Astrocyte (in vitro differentiated cells and primary cell): ENCODE data around the gene SLC30A10. TPM values are rescaled to one million over a fixed set of nuclear protein-coding genes. Genes with fewer than 3 reads are reported as not detected.

Experiments
- DNase-seq: peaks from one replicate; pipeline ENCODE4 v3.0.0-alpha.2; 2010; ENCODE audit warnings: low read depth
- FAIRE-seq: peaks from 2 replicates; lab custom pipeline; 2011; peaks lifted over from hg19 to GRCh38; lab: Jason Lieb, UNC
- H2AFZ ChIP-seq: 2 replicates; pipeline ENCODE4 v1.6.0; 2012; ENCODE audit warnings: low read depth, low read length, inconsistent platforms
- H3K27ac ChIP-seq: 2 replicates; pipeline ENCODE4 v1.5.1; 2011; ENCODE audit warnings: low read depth, low read length, inconsistent platforms
- H3K27me3 ChIP-seq: 2 replicates; pipeline ENCODE4 v1.6.0; 2011; ENCODE audit warnings: low read length, inconsistent platforms; ENCODE audit not compliant: insufficient read depth
- H3K36me3 ChIP-seq: 2 replicates; pipeline ENCODE4 v1.5.1; 2011; ENCODE audit warnings: low read length, inconsistent platforms; ENCODE audit not compliant: insufficient read depth
- H3K4me1 ChIP-seq: 2 replicates; pipeline ENCODE4 v1.5.1; 2011; ENCODE audit warnings: low read length, inconsistent platforms; ENCODE audit not compliant: insufficient read depth
- H3K4me2 ChIP-seq: 2 replicates; pipeline ENCODE4 v1.6.0; 2012; ENCODE audit warnings: low read length, inconsistent platforms
- H3K4me3 ChIP-seq: 2 replicates; pipeline ENCODE4 v1.5.1; 2011; ENCODE audit warnings: low read depth, mild to moderate bottlenecking, low read length, inconsistent platforms; ENCODE audit not compliant: insufficient read depth
- H3K79me2 ChIP-seq: 2 replicates; pipeline ENCODE4 v1.6.0; 2012; ENCODE audit warnings: mild to moderate bottlenecking, low read length, inconsistent platforms; ENCODE audit not compliant: insufficient read depth
- H3K9ac ChIP-seq: 2 replicates; pipeline ENCODE4 v1.6.0; 2012; ENCODE audit warnings: mild to moderate bottlenecking, low read length, inconsistent platforms
- H3K9me3 ChIP-seq: 2 replicates; pipeline ENCODE4 v1.5.1; 2012; ENCODE audit warnings: low read depth, mild to moderate bottlenecking, low read length, inconsistent platforms; ENCODE audit not compliant: insufficient read depth
- H4K20me1 ChIP-seq: 2 replicates; pipeline ENCODE4 v1.6.0; 2012; ENCODE audit warnings: low read length, inconsistent platforms; ENCODE audit not compliant: insufficient read depth
- H3K27ac Mint-ChIP-seq: one replicate; pipeline ENCODE4 v1.8.0; 2021; ENCODE audit warnings: mild to moderate bottlenecking, mixed read lengths; ENCODE audit not compliant: unreplicated experiment
- H3K27me3 Mint-ChIP-seq: one replicate; pipeline ENCODE4 v1.8.0; 2021; ENCODE audit warnings: low read depth, mixed read lengths; ENCODE audit not compliant: unreplicated experiment
- H3K36me3 Mint-ChIP-seq: one replicate; pipeline ENCODE4 v1.8.0; 2021; ENCODE audit warnings: low read depth, mixed read lengths; ENCODE audit not compliant: unreplicated experiment
- H3K4me1 Mint-ChIP-seq: one replicate; pipeline ENCODE4 v1.8.0; 2021; ENCODE audit warnings: low read depth, mixed read lengths; ENCODE audit not compliant: unreplicated experiment
- H3K4me3 Mint-ChIP-seq: one replicate; pipeline ENCODE4 v1.8.0; 2021; ENCODE audit warnings: mild to moderate bottlenecking, moderate library complexity, mixed read lengths; ENCODE audit not compliant: unreplicated experiment
- H3K9me3 Mint-ChIP-seq: one replicate; pipeline ENCODE4 v1.8.0; 2021; ENCODE audit warnings: mild to moderate bottlenecking, mixed read lengths; ENCODE audit not compliant: unreplicated experiment
- EZH2 ChIP-seq: IDR thresholded peaks from 2 replicates; pipeline ENCODE4 v1.6.1; 2012; ENCODE audit warnings: mild to moderate bottlenecking, low read length, inconsistent platforms; ENCODE audit not compliant: insufficient read depth
- total RNA-seq: library from RNA; stranded (reverse); gene quantifications from 2 replicates; pipeline ENCODE4 v1.2.1, GENCODE V29; 2021
- TF ChIP-seq, protein P1 (sequence below): IDR thresholded peaks from 2 replicates; pipeline ENCODE4 v1.5.1; 2011; ENCODE audit warnings: low read depth, mild to moderate bottlenecking, inconsistent platforms, low read length, moderate library complexity; ENCODE audit not compliant: insufficient read depth

Gene SLC30A10
- total RNA-seq, 1 donor from 2014 or later = not detected

DNA sequence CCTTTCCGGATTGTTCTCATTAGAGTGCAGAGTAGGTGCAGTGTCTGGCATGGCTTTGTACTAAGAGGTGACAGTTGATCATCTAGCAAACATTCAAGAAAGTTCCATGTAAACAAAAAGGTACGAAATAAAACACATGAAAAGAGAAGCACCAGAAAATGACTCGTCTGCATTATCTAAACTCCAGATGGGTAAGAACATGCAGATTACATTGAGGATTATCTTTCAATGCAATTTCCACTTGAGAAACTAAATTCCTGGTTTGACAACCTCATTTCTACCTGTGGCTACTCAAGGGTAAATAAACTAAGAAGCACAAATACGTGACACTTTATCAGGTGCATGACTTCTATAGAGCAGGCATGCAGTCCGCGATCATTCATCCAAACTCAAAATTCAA, 17.6 kb downstream of the SLC30A10 start:
- H3K27me3 ChIP-seq = no peaks in the 10 kb centered on the region
- DNase-seq (no peak), FAIRE-seq (no peak)
- Mint-ChIP-seq H3K36me3 (peaks cover 2% of the 10 kb centered on the region), H3K9me3 (no peaks in the 10 kb centered on the region), H3K4me1 (no peaks in the 10 kb centered on the region), H3K27ac (no peak overlapping the region), H3K27me3 (peaks cover 11% of the 10 kb centered on the region), H3K4me3 (no peak overlapping the region)
- no peak overlapping the region for H3K4me2 ChIP-seq
- no peaks in the 10 kb centered on the region for H3K4me1 ChIP-seq
- no peaks in the 10 kb centered on the region for H4K20me1 ChIP-seq
- H3K36me3 ChIP-seq = no peaks in the 10 kb centered on the region
- H3K79me2 ChIP-seq = no peaks in the 10 kb centered on the region
- no peaks in the 10 kb centered on the region for H3K9me3 ChIP-seq
- H3K27ac ChIP-seq = no peak overlapping the region
- no peak overlapping the region for H2AFZ ChIP-seq
- TF ChIP-seq, protein P1, sequence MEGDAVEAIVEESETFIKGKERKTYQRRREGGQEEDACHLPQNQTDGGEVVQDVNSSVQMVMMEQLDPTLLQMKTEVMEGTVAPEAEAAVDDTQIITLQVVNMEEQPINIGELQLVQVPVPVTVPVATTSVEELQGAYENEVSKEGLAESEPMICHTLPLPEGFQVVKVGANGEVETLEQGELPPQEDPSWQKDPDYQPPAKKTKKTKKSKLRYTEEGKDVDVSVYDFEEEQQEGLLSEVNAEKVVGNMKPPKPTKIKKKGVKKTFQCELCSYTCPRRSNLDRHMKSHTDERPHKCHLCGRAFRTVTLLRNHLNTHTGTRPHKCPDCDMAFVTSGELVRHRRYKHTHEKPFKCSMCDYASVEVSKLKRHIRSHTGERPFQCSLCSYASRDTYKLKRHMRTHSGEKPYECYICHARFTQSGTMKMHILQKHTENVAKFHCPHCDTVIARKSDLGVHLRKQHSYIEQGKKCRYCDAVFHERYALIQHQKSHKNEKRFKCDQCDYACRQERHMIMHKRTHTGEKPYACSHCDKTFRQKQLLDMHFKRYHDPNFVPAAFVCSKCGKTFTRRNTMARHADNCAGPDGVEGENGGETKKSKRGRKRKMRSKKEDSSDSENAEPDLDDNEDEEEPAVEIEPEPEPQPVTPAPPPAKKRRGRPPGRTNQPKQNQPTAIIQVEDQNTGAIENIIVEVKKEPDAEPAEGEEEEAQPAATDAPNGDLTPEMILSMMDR = no peak
- no peak for TF ChIP-seq EZH2
- H3K4me3 ChIP-seq = no peak overlapping the region
- no peak overlapping the region for H3K9ac ChIP-seq

DNA sequence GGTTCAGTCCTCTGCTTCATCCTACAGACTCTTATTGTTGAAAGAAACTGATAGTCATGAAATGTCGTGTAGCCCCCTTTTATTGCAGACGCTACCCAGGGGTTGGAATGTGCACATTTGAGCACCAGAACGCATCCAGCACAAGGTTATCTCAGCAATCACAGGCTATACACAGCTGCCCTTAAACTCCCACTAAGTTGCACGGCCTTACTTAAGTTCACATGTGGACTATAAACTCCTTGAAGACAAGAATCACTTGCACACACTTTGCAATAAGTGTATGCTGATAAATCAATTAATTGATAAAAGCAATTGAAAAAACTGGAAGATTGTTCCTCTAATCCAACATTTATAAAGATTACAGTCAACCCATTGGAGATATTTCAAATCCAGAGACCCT, 18.9 kb downstream of the SLC30A10 start:
- H4K20me1 ChIP-seq = no peaks in the 10 kb centered on the region
- TF ChIP-seq, protein P1 = no peak
- TF ChIP-seq EZH2 = no peak
- Mint-ChIP-seq H3K36me3 (no peaks in the 10 kb centered on the region), H3K27ac (no peak overlapping the region), H3K4me3 (no peak overlapping the region), H3K4me1 (no peaks in the 10 kb centered on the region), H3K9me3 (no peaks in the 10 kb centered on the region), H3K27me3 (peaks cover 8% of the 10 kb centered on the region)
- no peak overlapping the region for H3K27ac ChIP-seq
- H2AFZ ChIP-seq = no peak overlapping the region
- H3K4me3 ChIP-seq = no peak overlapping the region
- H3K9me3 ChIP-seq = no peaks in the 10 kb centered on the region
- no peaks in the 10 kb centered on the region for H3K4me1 ChIP-seq
- FAIRE-seq (no peak), DNase-seq (no peak)
- no peak overlapping the region for H3K9ac ChIP-seq
- no peaks in the 10 kb centered on the region for H3K36me3 ChIP-seq
- H3K79me2 ChIP-seq = no peaks in the 10 kb centered on the region
- no peak overlapping the region for H3K4me2 ChIP-seq
- no peaks in the 10 kb centered on the region for H3K27me3 ChIP-seq

DNA sequence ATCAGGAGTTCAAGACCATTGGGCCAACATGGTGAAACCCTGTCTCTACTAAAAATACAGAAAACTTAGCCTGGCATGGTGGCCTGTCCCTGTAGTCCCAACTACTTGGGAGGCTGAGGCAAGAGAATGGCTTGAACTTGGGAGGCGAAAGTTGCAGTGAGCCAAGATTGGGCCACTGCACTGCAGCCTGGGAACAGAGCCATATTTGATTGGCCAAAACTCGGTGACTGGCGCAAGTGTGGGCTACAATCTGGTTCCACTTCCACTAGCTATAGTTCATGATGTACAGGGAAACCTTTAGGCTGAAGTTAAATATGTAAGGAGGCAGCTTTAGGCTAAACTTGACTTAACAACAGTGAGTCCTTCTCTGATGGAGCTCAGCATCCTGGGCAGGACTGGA, 20.2 kb downstream of the SLC30A10 start:
- Histone ChIP-seq H3K27me3 (no peaks in the 10 kb centered on the region), H3K79me2 (no peaks in the 10 kb centered on the region), H3K4me1 (no peaks in the 10 kb centered on the region), H3K4me3 (no peak overlapping the region), H4K20me1 (no peaks in the 10 kb centered on the region), H3K9ac (no peak overlapping the region), H3K4me2 (no peak overlapping the region), H3K27ac (no peak overlapping the region), H2AFZ (no peak overlapping the region), H3K36me3 (no peaks in the 10 kb centered on the region), H3K9me3 (no peaks in the 10 kb centered on the region)
- H3K9me3 Mint-ChIP-seq = no peaks in the 10 kb centered on the region
- H3K36me3 Mint-ChIP-seq = no peaks in the 10 kb centered on the region
- H3K4me1 Mint-ChIP-seq = no peaks in the 10 kb centered on the region
- H3K27me3 Mint-ChIP-seq = peaks cover 8% of the 10 kb centered on the region
- FAIRE-seq (no peak), DNase-seq (no peak)
- no peak overlapping the region for H3K4me3 Mint-ChIP-seq
- no peak overlapping the region for H3K27ac Mint-ChIP-seq
- TF ChIP-seq, protein P1 = no peak
- no peak for TF ChIP-seq EZH2
